Hair follicular keratinocyte (primary cell): ENCODE measurements around the gene PEX14. TPM values are rescaled to one million over a fixed set of nuclear protein-coding genes. Genes with fewer than 3 reads are reported as not detected.

ENCODE experiments used
- total RNA-seq: library from RNA; depleted of rRNA; stranded (reverse); fragments of >200 nt; gene quantifications from 2 replicates; pipeline ENCODE4 v1.2.3, GENCODE V29; 2015

Gene PEX14
- total RNA-seq = 17.9 and 19.5 TPM in 2 replicates

GRCh38 chr1:10474613-10475507 is at the start of gene PEX14:
Gene PEX14 (plus strand): TSS chr1:10474950. CDS start chr1:10474967, 17 bp downstream.

GRCh38 chr1:10430216-10431069 is 44.3 kb upstream of the PEX14 start, which contains the start of gene CENPS:
Gene CENPS (plus strand): TSS chr1:10430433. CDS start chr1:10430518, 85 bp downstream.

DNA sequence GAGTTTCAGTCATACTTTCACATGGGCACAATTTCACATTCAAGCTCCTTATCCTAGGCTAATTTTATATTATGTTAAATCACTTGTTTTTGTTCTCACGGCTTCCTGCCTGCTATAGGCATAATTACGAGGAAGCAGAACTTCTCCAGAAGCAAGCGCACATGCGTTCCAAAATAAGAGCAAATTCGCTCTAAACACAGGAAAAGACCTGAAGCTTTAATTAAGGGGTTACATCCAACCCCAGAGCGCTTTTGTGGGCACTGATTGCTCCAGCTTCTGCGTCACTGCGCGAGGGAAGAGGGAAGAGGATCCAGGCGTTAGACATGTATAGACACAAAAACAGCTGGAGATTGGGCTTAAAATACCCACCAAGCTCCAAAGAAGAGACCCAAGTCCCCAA is 25.0 kb upstream of the PEX14 start, which contains the start of gene CORT:
Gene CORT, plus strand, starts transcription at position 281 of the 400 bp plus-strand sequence. CDS start 193 bp downstream, outside the sequence.

DNA sequence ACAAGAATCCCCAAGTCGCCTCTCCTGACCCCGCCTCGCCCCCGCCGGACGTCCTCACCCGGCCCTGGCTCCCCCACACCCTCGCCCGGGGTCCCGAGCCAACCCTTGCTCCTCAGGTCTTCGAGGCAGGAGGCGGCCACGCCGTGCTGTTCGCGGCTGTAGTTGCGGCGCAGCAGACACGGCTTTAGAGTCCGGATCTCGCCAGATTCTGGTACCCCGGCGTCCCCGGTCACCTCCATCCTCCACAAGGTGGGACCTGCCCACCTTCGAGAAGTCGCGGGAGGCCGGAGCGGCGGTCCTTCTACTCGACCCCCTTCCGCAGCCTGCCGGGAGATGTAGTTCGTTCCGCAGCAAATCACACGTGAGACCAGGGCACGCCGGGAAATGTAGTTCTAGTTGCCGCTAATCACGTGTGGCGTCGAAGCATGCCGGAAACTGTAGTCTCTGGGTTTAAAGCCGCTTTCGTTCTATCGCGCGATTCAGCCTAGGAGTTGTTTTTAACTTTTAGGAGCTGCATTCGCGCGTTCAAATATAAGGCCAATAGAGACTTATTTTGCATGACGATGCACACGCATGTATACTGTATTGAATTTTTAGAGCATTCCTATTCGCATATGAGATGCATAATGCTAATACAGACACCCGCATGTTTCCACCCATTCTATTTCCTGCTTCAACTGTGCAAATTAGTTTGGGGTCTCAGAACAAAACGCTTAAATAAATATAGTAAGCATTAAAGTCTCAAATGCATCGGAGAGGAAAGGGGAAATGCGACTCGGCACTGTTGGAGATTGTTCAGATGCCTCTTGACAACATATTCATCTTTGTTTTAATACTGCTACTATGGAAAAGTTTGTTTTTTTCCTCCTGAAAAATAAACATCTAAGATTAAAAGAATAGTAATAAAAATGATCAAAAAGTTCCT is 2.3 kb upstream of the PEX14 start, which contains the start of gene DFFA:
Gene DFFA, minus strand, starts transcription at position 310 of the 925 bp plus-strand sequence. Its CDS starts 71 bp downstream, at position 239.

Other genes starting within 250 kb of the PEX14 start
- gene PGD, start 75.9 kb upstream of the PEX14 start, total RNA-seq = 239 and 294 TPM in 2 replicates
- gene CENPS, start 44.5 kb upstream of the PEX14 start, total RNA-seq = 7.0 and 19.8 TPM in 2 replicates
- not detected in 2 replicates for gene CORT, start 24.9 kb upstream of the PEX14 start, total RNA-seq
- gene DFFA, start 2.4 kb upstream of the PEX14 start, total RNA-seq = 34.0 and 47.2 TPM in 2 replicates